CD4-positive, alpha-beta T cell treated with Interferon gamma for 1 hour (primary cell): ENCODE data around the gene FAM20A.
"Not testable (repeated sequence)": the region's sequence is repeated elsewhere in the genome, so short reads cannot be mapped to it uniquely, and the experiment has no call there.

Source experiments
- DNase-seq: peaks from one replicate; pipeline ENCODE4 v3.0.0-alpha.2; 2020

The FAM20A gene

GRCh38 chr17:68564415-68565111 is 36.6 kb downstream of the FAM20A start:
- no peak for DNase-seq

DNA sequence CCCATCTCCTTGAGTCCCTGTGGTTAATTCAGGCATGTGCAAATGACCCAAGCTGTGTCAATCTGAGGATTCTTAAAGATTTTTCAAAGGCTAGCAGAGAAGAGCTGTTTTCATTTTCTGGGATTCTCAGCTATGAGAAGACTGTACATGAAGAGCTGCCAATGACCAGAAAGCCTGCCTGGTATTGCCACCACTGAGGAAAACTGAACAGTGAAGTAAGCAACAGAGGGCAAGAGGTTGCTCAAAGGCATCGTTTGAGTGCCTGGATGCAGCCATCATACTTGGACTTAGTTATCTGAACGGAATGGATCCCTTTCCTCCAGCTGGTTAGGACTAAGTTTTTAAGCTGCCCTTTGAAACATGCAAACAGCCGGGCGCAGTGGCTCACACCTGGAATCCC is 38.4 kb downstream of the FAM20A start:
- no peak for DNase-seq

GRCh38 chr17:68560966-68561720 is 40.0 kb downstream of the FAM20A start:
- DNase-seq = no peak

- no peak for DNase-seq
Observed at GRCh38 chr17:68559316-68559715, 41.9 kb downstream of the FAM20A start.

DNA sequence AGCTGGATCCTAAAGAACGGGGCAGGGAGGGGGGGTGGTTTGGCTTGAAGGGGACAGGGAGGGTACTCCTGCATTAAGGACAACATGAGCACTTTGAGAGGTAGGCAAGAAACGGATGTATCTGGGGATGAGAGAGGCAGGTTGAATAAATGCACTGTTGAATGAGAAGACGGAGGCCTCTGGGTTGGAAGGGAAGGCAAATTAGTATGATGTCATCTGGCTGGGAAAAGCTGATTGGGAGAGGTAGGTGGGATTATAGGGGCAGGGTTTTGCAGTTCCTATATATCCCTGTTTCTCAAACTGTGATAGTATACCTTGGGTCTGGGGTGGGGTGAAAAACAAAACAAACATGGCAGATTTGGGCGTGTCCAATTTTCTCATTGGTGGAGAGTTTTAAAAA is 44.6 kb downstream of the FAM20A start:
- no peak for DNase-seq

GRCh38 chr17:68544111-68544915 is 56.9 kb downstream of the FAM20A start:
- DNase-seq = no peak

- DNase-seq = no peak
Observed at GRCh38 chr17:68542698-68543463, 58.3 kb downstream of the FAM20A start.

- no peak for DNase-seq
Observed at GRCh38 chr17:68541816-68542215, 59.4 kb downstream of the FAM20A start.

DNA sequence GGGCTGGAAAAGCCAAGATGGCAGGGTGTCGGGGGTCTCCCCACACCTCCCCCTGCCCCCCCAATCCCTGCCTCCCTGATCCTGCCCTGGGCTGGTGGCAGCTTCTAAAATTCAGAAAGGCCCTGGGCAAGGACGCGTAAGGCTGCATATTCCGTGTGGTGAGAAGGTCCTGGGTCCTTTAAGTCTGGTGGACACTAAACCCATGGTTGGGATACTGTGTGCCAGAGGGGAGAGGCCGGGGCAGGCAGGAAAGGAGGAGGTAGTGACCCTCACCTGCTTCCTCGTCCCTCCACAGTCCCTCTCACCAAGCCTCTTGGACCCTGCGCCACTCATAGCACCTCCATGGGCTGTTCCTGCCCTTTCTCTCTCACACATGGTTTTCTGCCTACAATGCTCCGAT is 60.2 kb downstream of the FAM20A start:
- DNase-seq = no peak

- peak; percentile 24 for DNase-seq
Observed at GRCh38 chr17:68539548-68540467, 61.4 kb downstream of the FAM20A start.

GRCh38 chr17:68535922-68536321 is 65.2 kb downstream of the FAM20A start:
- DNase-seq = no peak

GRCh38 chr17:68534695-68535088 is 66.5 kb downstream of the FAM20A start:
- no peak for DNase-seq

- DNase-seq = no peak
Observed at GRCh38 chr17:68533887-68534694, 67.1 kb downstream of the FAM20A start.

DNA sequence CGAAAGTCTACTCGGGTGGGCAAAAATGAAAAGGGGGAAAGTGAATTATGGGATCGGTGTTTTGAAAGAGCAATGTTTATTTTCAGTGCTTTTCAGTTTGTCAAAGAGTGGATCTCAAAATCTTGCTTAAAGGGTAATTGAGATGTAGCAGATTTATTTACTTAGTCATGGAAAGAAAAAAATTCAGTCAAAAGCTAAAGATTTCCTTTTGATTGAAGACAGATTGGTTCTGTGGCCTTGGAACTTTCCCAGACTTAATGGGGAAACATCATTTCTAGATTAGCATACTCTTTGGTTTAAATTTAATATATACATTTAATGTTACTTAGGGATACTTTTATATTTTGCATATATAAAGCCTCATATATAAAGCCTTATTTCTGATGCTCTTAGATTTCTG is 68.3 kb downstream of the FAM20A start:
- no peak for DNase-seq

DNA sequence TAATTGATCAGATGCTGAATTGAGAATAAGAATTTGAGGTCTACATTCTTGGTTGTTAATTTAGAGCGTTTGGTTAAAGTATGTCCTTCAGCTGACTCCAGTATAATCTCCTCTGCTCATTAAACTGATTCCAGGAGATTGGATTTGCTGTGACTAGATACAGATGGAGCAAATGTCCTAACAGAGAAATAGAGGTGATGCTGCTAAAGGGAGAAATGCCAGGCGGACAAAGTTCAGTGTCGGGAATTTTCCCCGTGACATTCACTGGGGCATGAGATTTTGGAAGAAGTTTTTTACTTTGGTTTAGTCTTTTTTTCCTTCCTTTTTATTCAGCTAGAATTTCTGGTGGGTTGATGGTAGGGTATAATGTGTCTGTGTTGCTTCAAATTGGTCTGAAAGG is 69.9 kb downstream of the FAM20A start:
- DNase-seq = no peak

- no peak for DNase-seq
Observed at GRCh38 chr17:68527314-68527713, 73.9 kb downstream of the FAM20A start.

DNA sequence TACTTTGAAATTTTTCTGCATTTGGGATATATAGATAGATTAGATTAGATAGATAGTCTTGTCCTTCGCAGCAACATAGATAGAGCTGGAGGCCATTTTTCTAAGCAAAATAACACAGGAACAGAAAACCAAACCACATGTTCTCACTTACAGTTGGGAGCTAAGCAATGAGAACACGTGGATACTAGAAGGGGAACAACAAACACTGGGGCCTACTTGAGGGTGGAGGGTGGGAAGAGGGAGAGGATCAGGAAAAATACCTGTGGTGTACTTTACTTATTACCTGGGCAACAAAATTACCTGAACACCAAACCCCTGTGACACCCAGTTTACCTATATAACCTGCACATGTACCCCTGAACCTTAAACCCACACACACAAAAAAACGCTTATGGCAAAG is 74.6 kb downstream of the FAM20A start:
- DNase-seq = no peak

GRCh38 chr17:68522266-68522665 is 78.9 kb downstream of the FAM20A start:
- no peak for DNase-seq

- no peak for DNase-seq
Observed at GRCh38 chr17:68519911-68520310, 81.3 kb downstream of the FAM20A start.

DNA sequence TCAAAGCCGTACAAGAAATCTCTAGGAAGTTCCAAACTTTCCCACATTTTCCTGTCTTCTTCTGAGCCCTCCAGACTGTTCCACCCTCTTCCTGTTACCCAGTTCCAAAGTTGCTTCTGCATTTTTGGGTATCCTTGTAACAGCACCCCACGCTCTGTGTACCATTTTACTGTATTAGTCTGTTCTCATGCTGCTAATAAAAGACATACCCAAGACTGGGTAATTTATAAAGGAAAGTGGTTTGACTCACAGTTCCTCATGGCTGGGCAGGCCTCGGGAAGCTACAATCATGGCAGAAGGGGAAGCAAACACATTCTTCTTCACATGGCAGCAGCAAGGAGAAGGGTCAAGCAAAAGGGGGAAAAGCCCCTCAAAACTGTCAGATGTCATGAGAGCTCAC is 82.1 kb downstream of the FAM20A start:
- not testable (repeated sequence) for DNase-seq
